BJ (cell line): ENCODE data around the gene SLC25A34. TPM values are rescaled to one million over a fixed set of nuclear protein-coding genes. Genes with fewer than 3 reads are reported as not detected.

Experiments used
- CTCF ChIA-PET: fragments of 350-600 bp; formaldehyde crosslinking; extraction: SDS; loops from one replicate; lab custom pipeline; 2021; ENCODE audit warnings: antibody characterized with exemption, inconsistent platforms; lab: Yijun Ruan, JAX
- POLR2A ChIA-PET: fragments of 300-600 bp; sonication (Branson Sonifier 250); formaldehyde crosslinking; extraction: SDS; loops from one replicate; lab custom pipeline; 2021; ENCODE audit warnings: antibody characterized with exemption; lab: Charles Lee
- DNase-seq: peaks from one replicate; pipeline ENCODE4 v3.0.0-alpha.2; 2011; ENCODE audit warnings: low read depth
- H3K27me3 ChIP-seq: 2 replicates; pipeline ENCODE4 v1.6.0; 2011; ENCODE audit warnings: low read length; ENCODE audit not compliant: control insufficient read depth, insufficient read depth
- H3K36me3 ChIP-seq: 2 replicates; pipeline ENCODE4 v1.5.1; 2011; ENCODE audit warnings: low read length; ENCODE audit not compliant: control insufficient read depth, insufficient read depth
- H3K4me3 ChIP-seq: 2 replicates; pipeline ENCODE4 v1.5.1; 2011; ENCODE audit warnings: low read depth, mild to moderate bottlenecking, control low read depth, low read length
- polyA plus RNA-seq: library from polyadenylated mRNA; depleted of rRNA; stranded (reverse); fragments of >200 nt; gene quantifications from 2 replicates; pipeline ENCODE4 v1.2.3, GENCODE V29; 2011
- TF ChIP-seq, protein P1 (sequence below): IDR thresholded peaks from 2 replicates; pipeline ENCODE4 v1.5.1; 2011; ENCODE audit warnings: low read depth, mild to moderate bottlenecking, control low read depth, inconsistent platforms, low read length, moderate library complexity; ENCODE audit not compliant: insufficient read depth

Gene SLC25A34
- polyA plus RNA-seq, 1 experiment, result 0.70 TPM

DNA sequence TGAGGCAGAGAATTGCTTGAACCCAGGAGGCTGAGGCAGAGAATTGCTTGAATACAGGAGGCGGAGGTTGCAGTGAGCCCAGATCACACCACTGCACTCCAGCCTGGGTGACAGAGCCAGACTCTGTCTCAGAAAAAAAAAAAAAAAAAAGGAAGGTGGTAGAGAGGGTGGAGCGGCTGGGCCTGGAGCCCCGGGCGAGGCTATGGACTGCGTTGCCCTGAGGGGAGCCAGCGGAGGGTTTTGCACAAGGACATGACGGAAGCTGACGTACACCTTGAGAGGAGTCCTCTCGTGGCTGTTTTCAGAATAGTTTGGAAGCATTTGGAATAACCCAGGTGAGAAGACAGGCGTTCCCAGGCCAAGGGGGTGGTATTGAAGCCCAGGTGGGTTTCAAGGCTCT is 15.7 kb downstream of the SLC25A34 start:
- ChIA-PET POLR2A (no interaction called here), CTCF (no interaction called here)
- TF ChIP-seq, protein P1, sequence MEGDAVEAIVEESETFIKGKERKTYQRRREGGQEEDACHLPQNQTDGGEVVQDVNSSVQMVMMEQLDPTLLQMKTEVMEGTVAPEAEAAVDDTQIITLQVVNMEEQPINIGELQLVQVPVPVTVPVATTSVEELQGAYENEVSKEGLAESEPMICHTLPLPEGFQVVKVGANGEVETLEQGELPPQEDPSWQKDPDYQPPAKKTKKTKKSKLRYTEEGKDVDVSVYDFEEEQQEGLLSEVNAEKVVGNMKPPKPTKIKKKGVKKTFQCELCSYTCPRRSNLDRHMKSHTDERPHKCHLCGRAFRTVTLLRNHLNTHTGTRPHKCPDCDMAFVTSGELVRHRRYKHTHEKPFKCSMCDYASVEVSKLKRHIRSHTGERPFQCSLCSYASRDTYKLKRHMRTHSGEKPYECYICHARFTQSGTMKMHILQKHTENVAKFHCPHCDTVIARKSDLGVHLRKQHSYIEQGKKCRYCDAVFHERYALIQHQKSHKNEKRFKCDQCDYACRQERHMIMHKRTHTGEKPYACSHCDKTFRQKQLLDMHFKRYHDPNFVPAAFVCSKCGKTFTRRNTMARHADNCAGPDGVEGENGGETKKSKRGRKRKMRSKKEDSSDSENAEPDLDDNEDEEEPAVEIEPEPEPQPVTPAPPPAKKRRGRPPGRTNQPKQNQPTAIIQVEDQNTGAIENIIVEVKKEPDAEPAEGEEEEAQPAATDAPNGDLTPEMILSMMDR, result no peak
- no peak overlapping the region for H3K4me3 ChIP-seq
- no peaks in the 10 kb centered on the region for H3K36me3 ChIP-seq
- DNase-seq, result no peak
- no peaks in the 10 kb centered on the region for H3K27me3 ChIP-seq

DNA sequence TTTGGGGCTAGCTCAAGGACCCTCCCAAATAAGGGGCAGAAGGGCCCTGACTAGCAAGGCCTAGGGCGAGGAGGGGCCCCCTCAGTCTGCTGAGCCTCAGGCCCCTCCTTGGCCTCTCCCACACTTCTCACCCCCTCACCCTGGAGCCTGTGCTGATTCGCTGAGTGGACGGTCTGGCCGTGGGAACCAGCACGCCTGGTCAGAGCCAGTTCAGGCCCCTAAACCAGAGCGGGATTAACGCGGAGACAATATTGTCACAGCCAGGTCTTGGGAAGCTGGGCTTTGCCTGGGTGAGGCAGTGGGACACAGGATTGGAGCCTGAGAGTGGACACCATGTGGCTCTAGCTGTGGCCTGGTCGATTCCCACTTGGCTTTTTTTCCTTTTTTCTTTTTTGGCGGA is 17.7 kb downstream of the SLC25A34 start:
- Histone ChIP-seq H3K27me3 (no peaks in the 10 kb centered on the region), H3K36me3 (no peaks in the 10 kb centered on the region), H3K4me3 (no peak overlapping the region)
- TF ChIP-seq, protein P1, result no peak
- no peak for DNase-seq
- ChIA-PET CTCF (interaction anchor here (0.9 kb wide), 1 partner anchor 13 kb away, joined by 4 read pairs; no protein-coding TSS in a partner anchor), POLR2A (no interaction called here)

DNA sequence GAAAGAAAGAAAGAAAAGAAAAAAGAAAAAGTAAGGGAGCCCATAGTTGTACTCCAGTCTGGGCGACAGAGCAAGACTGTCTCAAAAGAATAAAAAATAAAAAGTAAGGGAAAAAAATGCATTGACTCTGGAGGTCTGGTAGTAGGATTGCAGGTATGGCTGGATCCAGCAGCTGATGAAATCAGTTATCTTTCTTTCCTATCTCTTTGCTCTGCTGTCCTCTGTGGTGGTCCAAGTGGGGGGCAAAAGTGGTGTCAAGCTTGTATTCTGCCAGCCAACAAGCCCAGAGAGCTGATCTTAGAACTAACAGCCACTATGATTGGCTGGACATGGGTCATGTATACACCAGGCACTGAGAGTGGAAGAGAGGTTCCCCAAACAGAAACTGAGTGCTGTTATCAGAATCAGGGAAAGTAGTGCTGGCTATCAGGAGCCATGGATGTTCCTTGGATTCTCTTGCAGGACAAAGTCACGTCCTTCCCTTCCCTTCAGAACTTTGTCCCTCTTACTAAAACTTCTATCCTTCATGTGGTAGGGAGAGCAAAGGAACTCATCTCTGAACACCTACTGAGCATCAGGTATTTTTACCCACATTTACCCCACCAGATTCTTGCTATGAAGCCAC is 19.1 kb downstream of the SLC25A34 start:
- DNase-seq, result no peak
- ChIA-PET POLR2A (interaction anchor here (0.5 kb wide), 1 partner anchor 170 kb away, joined by 3 read pairs; no protein-coding TSS in a partner anchor), CTCF (interaction anchor here (3.2 kb wide), 1 partner anchor 14 kb away, joined by 12 read pairs; no protein-coding TSS in a partner anchor)
- TF ChIP-seq, protein P1, result no peak
- no peaks in the 10 kb centered on the region for H3K27me3 ChIP-seq
- no peak overlapping the region for H3K4me3 ChIP-seq
- H3K36me3 ChIP-seq, result no peaks in the 10 kb centered on the region

GRCh38 chr1:15755646-15756040 is 19.6 kb downstream of the SLC25A34 start:
- no peak for DNase-seq
- TF ChIP-seq, protein P1, result no peak
- Histone ChIP-seq H3K4me3 (no peak overlapping the region), H3K27me3 (no peaks in the 10 kb centered on the region), H3K36me3 (no peaks in the 10 kb centered on the region)
- ChIA-PET CTCF (interaction anchor here (0.8 to 3.2 kb wide), 2 partner anchors 15 to 37 kb away, joined by 3 to 12 read pairs; no protein-coding TSS in a partner anchor), POLR2A (interaction anchor here (0.5 kb wide), 1 partner anchor 169 kb away, joined by 3 read pairs; no protein-coding TSS in a partner anchor)

- TF ChIP-seq, protein P1, result no peak
- POLR2A ChIA-PET, result no interaction called here
- H3K36me3 ChIP-seq, result no peaks in the 10 kb centered on the region
- H3K27me3 ChIP-seq, result no peaks in the 10 kb centered on the region
- CTCF ChIA-PET, result interaction anchor here (0.8 to 3.2 kb wide), 3 partner anchors 16 to 38 kb away, joined by 3 to 12 read pairs (median 3); no protein-coding TSS in a partner anchor
- no peak overlapping the region for H3K4me3 ChIP-seq
- DNase-seq, result no peak
Measured at GRCh38 chr1:15756143-15757015, 20.3 kb downstream of the SLC25A34 start.
